Fibroblast of pulmonary artery (primary cell): Measurements from ENCODE around the gene COA3.

Experiments used
- DNase-seq: peaks from one replicate; pipeline ENCODE4 v3.0.0-alpha.2; 2010; ENCODE audit warnings: low read depth
- H3K4me3 ChIP-seq: replicated peaks from 2 replicates; pipeline ENCODE4 v1.5.1; 2011; ENCODE audit warnings: low read depth, mild to moderate bottlenecking, control low read depth, low read length, moderate library complexity
- CTCF ChIP-seq: IDR thresholded peaks from 2 replicates; pipeline ENCODE4 v1.5.1; 2011; ENCODE audit warnings: mild to moderate bottlenecking, control low read depth, low read length, inconsistent platforms; ENCODE audit errors: missing control alignments

The COA3 gene

GRCh38 chr17:42797067-42798007 lies 1.2 kb downstream of the COA3 start:
- H3K4me3 ChIP-seq = peak overlapping the region; percentile 78

GRCh38 chr17:42796066-42796758 lies 2.3 kb downstream of the COA3 start:
- no peak for DNase-seq
- TF ChIP-seq CTCF = no peak
- H3K4me3 ChIP-seq = no peak overlapping the region

More at GRCh38 chr17:42797067-42798007, 1.2 kb downstream of the COA3 start:
- no peak for TF ChIP-seq CTCF
- no peak for DNase-seq

GRCh38 chr17:42795465-42795864 lies 3.0 kb downstream of the COA3 start:
- TF ChIP-seq CTCF = no peak
- no peak overlapping the region for H3K4me3 ChIP-seq
- no peak for DNase-seq

- TF ChIP-seq CTCF = no peak
- DNase-seq = no peak
- no peak overlapping the region for H3K4me3 ChIP-seq
These were observed 3.4 kb downstream of the COA3 start for GRCh38 chr17:42795061-42795460.

- no peak for DNase-seq
- no peak for TF ChIP-seq CTCF
These were observed 6.0 kb downstream of the COA3 start for GRCh38 chr17:42792545-42792944.

GRCh38 chr17:42791948-42792347 lies 6.6 kb downstream of the COA3 start:
- DNase-seq = no peak

More at GRCh38 chr17:42792545-42792944, 6.0 kb downstream of the COA3 start:
- H3K4me3 ChIP-seq = no peak overlapping the region

More at GRCh38 chr17:42791948-42792347, 6.6 kb downstream of the COA3 start:
- no peak for TF ChIP-seq CTCF
- H3K4me3 ChIP-seq = no peak overlapping the region
